HCT116 (cell line): ENCODE measurements around the gene VCPKMT. TPM values are rescaled to one million over a fixed set of nuclear protein-coding genes. Genes with fewer than 3 reads are reported as not detected.

Experiments
- ATAC-seq: fragments of 200-7000 bp; cut with Tn5 transposase; 2 replicates; pipeline ENCODE4 v1.9.1; 2020; ENCODE audit warnings: mild to moderate bottlenecking, moderate library complexity
- BruUV-seq: library from RNA; stranded (reverse); fragments of 400-500 nt; replicated peaks from 2 replicates; lab custom pipeline; 2021; lab: Mats Ljungman, UMichigan
- CTCF ChIA-PET: fragments of 300-600 bp; sonication (Branson Sonifier 250); formaldehyde crosslinking; loops from one replicate; lab custom pipeline; 2021; ENCODE audit warnings: antibody characterized with exemption; lab: Charles Lee
- POLR2A ChIA-PET: fragments of 300-600, 350-600 bp; sonication (Branson Sonifier 250); formaldehyde crosslinking; loops from one replicate; lab custom pipeline; 2021; ENCODE audit warnings: antibody characterized with exemption; lab: Charles Lee
- RAD21 ChIA-PET, 2 experiments: fragments of 300-600 bp; sonication (Branson Sonifier 250); formaldehyde crosslinking; loops; one replicate each; lab custom pipeline; 2023; ENCODE audit warnings: low total read pairs in 2 of 2; ENCODE audit not compliant: uncharacterized antibody in 2 of 2, unreplicated experiment in 2 of 2, low non-redundant PET in 1 of 2; lab: Charles Lee
- DNase-seq: peaks from one replicate; pipeline ENCODE4 v3.0.0-alpha.2; 2010; ENCODE audit warnings: low read depth, low spot score
- H2AFZ ChIP-seq: fragments of 200-600 bp; shearing (Covaris generic), sonication (generic); 2 replicates; pipeline ENCODE4 v1.6.1; 2017; ENCODE audit warnings: low read depth, mixed run types, mixed read lengths, antibody characterized with exemption, low read length; ENCODE audit not compliant: poor library complexity, severe bottlenecking
- H3K27ac ChIP-seq: 2 replicates; pipeline ENCODE4 v1.5.1; 2012; ENCODE audit warnings: low read depth, low read length
- H3K27me3 ChIP-seq: fragments of 200-600 bp; sonication (generic); 2 replicates; pipeline ENCODE4 v1.6.1; 2016; ENCODE audit warnings: mixed run types, low read length, mixed read lengths; ENCODE audit not compliant: insufficient read depth
- H3K36me3 ChIP-seq, 2 experiments: fragments of 200-500 bp in 1 of 2; fragments of 200-600 bp in 1 of 2; sonication (Bioruptor generic) in 1 of 2; sonication (generic) in 1 of 2; 2 replicates each; pipeline versions ENCODE4 v1.5.1 to v1.6.1; 2014 to 2016; ENCODE audit warnings: low read length in 2 of 2, inconsistent platforms in 1 of 2, mixed read lengths in 1 of 2, mixed run types in 1 of 2; ENCODE audit not compliant: insufficient read depth in 2 of 2, control insufficient read depth in 1 of 2
- H3K4me1 ChIP-seq, 2 experiments: fragments of 200-600 bp in 1 of 2; sonication (generic) in 1 of 2; 2 replicates each; pipeline versions ENCODE4 v1.5.1 to v1.6.1; 2012 to 2017; ENCODE audit warnings: low read length in 2 of 2, inconsistent platforms in 1 of 2, mild to moderate bottlenecking in 1 of 2, mixed read lengths in 1 of 2, mixed run types in 1 of 2, moderate library complexity in 1 of 2; ENCODE audit not compliant: insufficient read depth in 2 of 2, control insufficient read depth in 1 of 2
- H3K4me2 ChIP-seq: fragments of 200-600 bp; sonication (generic); 2 replicates; pipeline ENCODE4 v1.6.1; 2017; ENCODE audit warnings: mixed run types, low read length, mixed read lengths
- H3K4me3 ChIP-seq, 2 experiments: fragments of 200-600 bp in 1 of 2; sonication (generic) in 1 of 2; replicated peaks in 1 of 2; 2 replicates each; pipeline ENCODE4 v1.5.1; 2011 to 2016; ENCODE audit warnings: low read length in 2 of 2, control low read depth in 1 of 2, low read depth in 1 of 2, mild to moderate bottlenecking in 1 of 2, mixed read lengths in 1 of 2, mixed run types in 1 of 2
- H3K79me2 ChIP-seq: fragments of 200-600 bp; sonication (generic); 2 replicates; pipeline ENCODE4 v1.6.1; 2017; ENCODE audit warnings: mild to moderate bottlenecking, mixed run types, low read length, moderate library complexity, mixed read lengths; ENCODE audit not compliant: insufficient read depth
- H3K9ac ChIP-seq: fragments of 200-600 bp; sonication (generic); 2 replicates; pipeline ENCODE4 v1.6.1; 2016; ENCODE audit warnings: low read length, mixed read lengths
- H3K9me2 ChIP-seq: fragments of 200-600 bp; sonication (generic), shearing (Covaris generic); 2 replicates; pipeline ENCODE4 v1.6.1; 2017; ENCODE audit warnings: mixed run types, mild to moderate bottlenecking, moderate library complexity; ENCODE audit not compliant: insufficient read depth
- H3K9me3 ChIP-seq, 2 experiments: fragments of 200-500 bp in 1 of 2; fragments of 200-600 bp in 1 of 2; sonication (Bioruptor generic) in 1 of 2; sonication (generic) in 1 of 2; 2 replicates each; pipeline ENCODE4 v1.6.1; 2014 to 2017; ENCODE audit warnings: low read length in 2 of 2, mixed read lengths in 2 of 2, inconsistent platforms in 1 of 2, low read depth in 1 of 2, mild to moderate bottlenecking in 1 of 2, mixed run types in 1 of 2, moderate library complexity in 1 of 2; ENCODE audit not compliant: control insufficient read depth in 1 of 2, insufficient read depth in 1 of 2
- H4K20me1 ChIP-seq: fragments of 200-600 bp; sonication (generic), shearing (Covaris generic); 2 replicates; pipeline ENCODE4 v1.6.1; 2017; ENCODE audit warnings: mixed run types, mild to moderate bottlenecking, moderate library complexity; ENCODE audit not compliant: insufficient read depth
- CBX3 ChIP-seq: IDR thresholded peaks from 2 replicates; pipeline ENCODE4 v1.6.1; 2012; ENCODE audit warnings: low read depth
- CEBPB ChIP-seq: IDR thresholded peaks from 2 replicates; pipeline ENCODE4 v1.6.1; 2012; ENCODE audit warnings: low read depth
- EGR1 ChIP-seq: IDR thresholded peaks from 2 replicates; pipeline ENCODE4 v1.6.1; 2012; ENCODE audit warnings: low read depth
- EZH2phosphoT487 ChIP-seq: fragments of 200-600 bp; IDR thresholded peaks from 2 replicates; pipeline ENCODE4 v1.6.1; 2018; ENCODE audit warnings: antibody characterized with exemption, borderline replicate concordance
- FOSL1 ChIP-seq: IDR thresholded peaks from 2 replicates; pipeline ENCODE4 v1.6.1; 2012; ENCODE audit warnings: low read depth
- POLR2AphosphoS5 ChIP-seq: IDR thresholded peaks from 2 replicates; pipeline ENCODE4 v1.6.1; 2011; ENCODE audit warnings: mild to moderate bottlenecking, low read depth, low read length, moderate library complexity
- RAD21 ChIP-seq: IDR thresholded peaks from 2 replicates; pipeline ENCODE4 v1.6.1; 2012; ENCODE audit warnings: low read depth, mild to moderate bottlenecking
- SRF ChIP-seq: IDR thresholded peaks from 2 replicates; pipeline ENCODE4 v1.6.1; 2012; ENCODE audit warnings: low read depth
- ZFX ChIP-seq: fragments of 450-650 bp; IDR thresholded peaks from 2 replicates; pipeline ENCODE4 v1.6.1; 2017
- ZNF274 ChIP-seq: fragments of 200-500 bp; sonication (Bioruptor generic); IDR thresholded peaks from 2 replicates; pipeline ENCODE4 v1.6.1; 2014; ENCODE audit warnings: mild to moderate bottlenecking, low read depth, low read length, inconsistent platforms
- intact Hi-C: fragments of 100-400 bp; cut with micrococcal nuclease; formaldehyde crosslinking; loops from 2 replicates; pipeline ENCODE4 v1.10.0; 2022
- total RNA-seq: library from RNA; stranded (reverse); gene quantifications from one replicate; pipeline ENCODE4 v1.2.1, GENCODE V29; 2021; ENCODE audit not compliant: unreplicated experiment
- TF ChIP-seq, protein P1 (sequence below): IDR thresholded peaks from 2 replicates; pipeline ENCODE4 v1.6.1; 2011; ENCODE audit warnings: mild to moderate bottlenecking, low read length, moderate library complexity; ENCODE audit not compliant: insufficient replicate concordance; ENCODE audit errors: extremely low read depth
- TF ChIP-seq, protein P2 (sequence below): IDR thresholded peaks from 2 replicates; pipeline ENCODE4 v1.6.1; 2012
- TF ChIP-seq, protein P3 (sequence below): IDR thresholded peaks from 2 replicates; pipeline ENCODE4 v1.6.1; 2012

Gene VCPKMT
- total RNA-seq, 1 experiment from 2014 or later: 9.7 TPM

DNA sequence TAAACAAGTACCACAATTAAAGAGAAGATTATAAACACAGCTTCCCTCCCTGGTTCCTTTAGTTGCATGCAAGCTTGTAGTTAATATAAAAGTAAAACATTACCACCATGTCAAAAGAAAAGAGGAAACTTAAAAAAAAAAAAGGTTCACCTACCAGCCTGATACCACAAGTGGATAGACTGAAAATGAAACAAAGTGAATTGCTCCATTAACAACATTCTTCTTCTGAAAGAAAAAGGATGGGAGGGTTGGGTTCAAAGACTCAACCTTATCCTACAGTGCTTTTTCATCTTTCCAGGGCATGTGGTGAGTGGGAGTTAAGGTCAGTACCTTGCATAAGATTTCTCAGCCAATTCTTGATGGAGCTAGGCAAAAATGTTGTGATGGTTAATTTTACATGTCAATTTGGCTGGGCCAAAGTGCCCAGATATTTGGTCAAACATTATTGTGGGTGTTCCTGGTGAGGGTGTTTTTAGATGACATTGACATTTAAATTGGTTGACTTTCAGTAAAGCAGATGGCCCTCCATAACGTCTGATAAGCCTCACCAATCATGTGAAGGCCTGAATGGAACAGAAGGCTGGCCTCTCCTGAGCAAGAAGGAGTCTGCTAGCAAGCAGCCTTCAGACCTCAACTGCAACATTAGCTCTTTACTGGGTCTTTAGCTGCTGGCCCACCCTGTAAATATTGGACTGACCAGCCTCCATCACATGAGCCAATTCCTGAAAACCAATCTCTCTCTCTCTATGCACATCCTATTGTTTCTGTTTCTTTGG, 28.8 kb downstream of the VCPKMT start:
- no TSS peak for BruUV-seq
- Histone ChIP-seq H3K9me3 (no peaks in the 10 kb centered on the region), H3K4me1 (no peaks in the 10 kb centered on the region), H3K79me2 (no peaks in the 10 kb centered on the region), H3K4me3 (no peak overlapping the region), H2AFZ (no peak overlapping the region), H4K20me1 (no peaks in the 10 kb centered on the region), H3K9ac (no peak overlapping the region), H3K36me3 (no peaks in the 10 kb centered on the region), H3K4me2 (no peak overlapping the region), H3K27me3 (no peaks in the 10 kb centered on the region), H3K27ac (no peak overlapping the region), H3K9me2 (no peaks in the 10 kb centered on the region)
- TF ChIP-seq FOSL1: no peak
- RAD21 ChIA-PET: no interaction called here
- POLR2A ChIA-PET: interaction anchor here (0.6 kb wide), 1 partner anchor 25 kb away, joined by 3 read pairs; no protein-coding TSS in a partner anchor
- intact Hi-C loops: no loop called here
- DNase-seq (no peak), ATAC-seq (no peak)
- CTCF ChIA-PET: no interaction called here

DNA sequence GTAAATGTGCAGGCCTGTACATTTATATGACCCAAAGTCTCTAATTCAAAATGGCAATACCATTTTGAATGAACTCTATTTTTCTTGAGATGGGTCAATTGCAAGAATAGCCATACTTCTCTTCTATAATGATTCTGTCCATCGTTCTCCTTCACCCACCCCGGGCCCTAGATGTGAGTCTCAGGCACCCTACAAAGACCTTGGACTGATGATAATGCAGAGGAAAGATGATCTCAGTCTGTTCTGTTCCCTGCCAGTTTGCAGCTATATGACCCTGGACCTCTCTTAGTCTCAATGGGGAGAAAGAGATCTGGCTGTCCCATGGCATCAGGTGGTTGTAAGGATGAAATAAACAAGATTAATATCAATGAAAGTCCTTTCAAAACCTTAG, 30.1 kb downstream of the VCPKMT start:
- intact Hi-C loops: no loop called here
- Histone ChIP-seq H4K20me1 (no peaks in the 10 kb centered on the region), H3K4me3 (no peak overlapping the region), H3K4me2 (no peak overlapping the region), H3K9ac (no peak overlapping the region), H3K9me2 (no peaks in the 10 kb centered on the region), H2AFZ (no peak overlapping the region), H3K27me3 (no peaks in the 10 kb centered on the region), H3K36me3 (no peaks in the 10 kb centered on the region), H3K79me2 (no peaks in the 10 kb centered on the region), H3K9me3 (no peaks in the 10 kb centered on the region), H3K4me1 (no peaks in the 10 kb centered on the region), H3K27ac (no peak overlapping the region)
- DNase-seq (no peak), ATAC-seq (no peak)
- POLR2A ChIA-PET: no interaction called here
- TF ChIP-seq, protein P1, sequence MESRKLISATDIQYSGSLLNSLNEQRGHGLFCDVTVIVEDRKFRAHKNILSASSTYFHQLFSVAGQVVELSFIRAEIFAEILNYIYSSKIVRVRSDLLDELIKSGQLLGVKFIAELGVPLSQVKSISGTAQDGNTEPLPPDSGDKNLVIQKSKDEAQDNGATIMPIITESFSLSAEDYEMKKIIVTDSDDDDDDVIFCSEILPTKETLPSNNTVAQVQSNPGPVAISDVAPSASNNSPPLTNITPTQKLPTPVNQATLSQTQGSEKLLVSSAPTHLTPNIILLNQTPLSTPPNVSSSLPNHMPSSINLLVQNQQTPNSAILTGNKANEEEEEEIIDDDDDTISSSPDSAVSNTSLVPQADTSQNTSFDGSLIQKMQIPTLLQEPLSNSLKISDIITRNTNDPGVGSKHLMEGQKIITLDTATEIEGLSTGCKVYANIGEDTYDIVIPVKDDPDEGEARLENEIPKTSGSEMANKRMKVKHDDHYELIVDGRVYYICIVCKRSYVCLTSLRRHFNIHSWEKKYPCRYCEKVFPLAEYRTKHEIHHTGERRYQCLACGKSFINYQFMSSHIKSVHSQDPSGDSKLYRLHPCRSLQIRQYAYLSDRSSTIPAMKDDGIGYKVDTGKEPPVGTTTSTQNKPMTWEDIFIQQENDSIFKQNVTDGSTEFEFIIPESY: no peak
- TF ChIP-seq ZNF274 (no peak), EGR1 (no peak), RAD21 (no peak), CBX3 (no peak), FOSL1 (no peak), SRF (no peak), EZH2phosphoT487 (no peak), POLR2AphosphoS5 (no peak), ZFX (no peak), CEBPB (no peak)
- TF ChIP-seq, protein P2, sequence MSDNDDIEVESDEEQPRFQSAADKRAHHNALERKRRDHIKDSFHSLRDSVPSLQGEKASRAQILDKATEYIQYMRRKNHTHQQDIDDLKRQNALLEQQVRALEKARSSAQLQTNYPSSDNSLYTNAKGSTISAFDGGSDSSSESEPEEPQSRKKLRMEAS: no peak
- TF ChIP-seq, protein P3, sequence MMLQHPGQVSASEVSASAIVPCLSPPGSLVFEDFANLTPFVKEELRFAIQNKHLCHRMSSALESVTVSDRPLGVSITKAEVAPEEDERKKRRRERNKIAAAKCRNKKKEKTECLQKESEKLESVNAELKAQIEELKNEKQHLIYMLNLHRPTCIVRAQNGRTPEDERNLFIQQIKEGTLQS: no peak
- BruUV-seq: no TSS peak
- CTCF ChIA-PET: no interaction called here
- RAD21 ChIA-PET: no interaction called here
